Heart right ventricle (tissue), 16 donors: ENCODE results near the gene ALAD. TPM values are rescaled to one million over a fixed set of nuclear protein-coding genes. Genes with fewer than 3 reads are reported as not detected.

Experiments
- ATAC-seq, 8 donors: fragments of 200-7000 bp; cut with Tn5 transposase; one replicate each; pipeline ENCODE4 v1.9.1; 2020; ENCODE audit warnings: mild to moderate bottlenecking in 8 of 8, moderate library complexity in 8 of 8, moderate number of reproducible peaks in 1 of 8
- DNase-seq, 2 donors: peaks; one replicate each; pipeline ENCODE4 v3.0.0-alpha.2; 2020
- H3K27ac ChIP-seq, 10 donors: fragments of 200-600 bp; sonication (generic) in 2 of 10; one replicate each; pipeline versions ENCODE4 v1.5.0 to v1.8.0; 2020 to 2022; ENCODE audit warnings: mild to moderate bottlenecking in 3 of 10
- H3K27me3 ChIP-seq, 7 donors: fragments of 200-600 bp; one replicate each; pipeline ENCODE4 v1.8.0; 2021 to 2022; ENCODE audit warnings: mild to moderate bottlenecking in 2 of 7
- H3K36me3 ChIP-seq, 9 donors: fragments of 200-600 bp; sonication (generic) in 1 of 9; one replicate each; pipeline versions ENCODE4 v1.5.0 to v1.8.0; 2020 to 2022; ENCODE audit warnings: mild to moderate bottlenecking in 2 of 9
- H3K4me1 ChIP-seq, 9 donors: fragments of 200-600 bp; sonication (generic) in 1 of 9; one replicate each; pipeline versions ENCODE4 v1.5.0 to v1.8.0; 2020 to 2022; ENCODE audit warnings: mild to moderate bottlenecking in 4 of 9
- H3K4me3 ChIP-seq, 10 donors: fragments of 200-600 bp; sonication (generic) in 2 of 10; one replicate each; pipeline versions ENCODE4 v1.5.0 to v1.8.0; 2020 to 2022; ENCODE audit warnings: mild to moderate bottlenecking in 7 of 10, moderate library complexity in 2 of 10
- H3K9me3 ChIP-seq, 11 donors: fragments of 200-600 bp in 10 of 11; sonication (generic) in 2 of 11; one replicate each; pipeline versions ENCODE4 v1.5.0 to v1.8.0; 2013 to 2022; ENCODE audit warnings: mild to moderate bottlenecking in 2 of 11, control low read depth in 1 of 11, moderate library complexity in 1 of 11
- CTCF ChIP-seq, 9 donors: fragments of 200-600 bp; sonication (generic) in 2 of 9; IDR thresholded peaks; one replicate each; pipeline versions ENCODE4 v1.5.0 to v1.8.0; 2021 to 2022; ENCODE audit warnings: antibody characterized with exemption in 9 of 9, mild to moderate bottlenecking in 5 of 9, moderate library complexity in 1 of 9
- WGBS, 2 donors: extraction: QIAGEN DNeasy Blood & Tissue Kit; methylation state at CpG; one replicate each; pipeline ENCODE4 v1.1.7; 2013; ENCODE audit warnings: inconsistent platforms in 1 of 2; 5-methylcytosine and 5-hydroxymethylcytosine counted together
- intact Hi-C, 10 donors: fragments of 100-400 bp; cut with DNase I; formaldehyde crosslinking; loops; one replicate each; pipeline versions ENCODE4 v1.11.1 to v1.14.2; 2022
- polyA plus RNA-seq, 2 donors: library from polyadenylated mRNA; stranded (reverse); fragments of 200-250 nt; gene quantifications; one replicate each; pipeline ENCODE4 v1.2.3, GENCODE V29; 2013
- total RNA-seq, 10 donors: library from RNA; stranded (reverse); fragmentation: NEBNext Ultra II Directional in 3 of 10; extraction: Animal tissue kit (Norgen Biotek cat#: 25700) in 3 of 10; gene quantifications; one replicate each; pipeline versions ENCODE4 v1.2.1 to v1.2.4, GENCODE V29; 2021 to 2023
- donor health status: Arrhythmogenic right ventricular cardiomyopathy.
- donor health status: ischemic (EF 13 %, LVEDD 7.1; RV severe dilation, severe dysfunction).
- donor health status: healthy with polysubstance abuse.
- donor health status: DM: no; HTN: yes; CAD: no.
- donor health status: DM: no; HTN: no; CAD: no.
- donor health status: ischemic (EF 25% LVEDD 6.9; RV normal size, moderate dysfunction).
- donor health status: ischemic (EF 25% LVEDD 5.7; RV mildly dilated, moderate dysfunction).
- donor health status: healthy.
- donor health status: DM: yes; HTN: yes; CAD: no.
- donor health status: Ischemic cardiomyopathy.
- donor health status: ischemic (EF 35%, LVEDD 5.7; RV mildly dilated, moderate dysfunction).
- donor health status: nonischemic (EF 11% LVEDD 7.7; RV severe dilation, severe dysfunction).
- donor health status: DM: yes; HTN: yes; CAD: no.
- donor health status: PGD.
- donor health status: ischemic (EF 29% LVEDD 5.4; RV normal size, mild dysfunction).
- donor health status: nonischemic (EF 23%, LVEDD 6.1; RV moderate dilation, normal function).

The ALAD gene
- total and polyA plus RNA-seq, 12 donors: 48.4 to 239 (median 93.2) TPM

- H3K9me3 ChIP-seq: no peaks in the 10 kb centered on the region
- intact Hi-C loops: no loop called here
- H3K36me3 ChIP-seq: no peaks in the 10 kb centered on the region
- H3K4me3 ChIP-seq: no peak overlapping the region
- H3K27ac ChIP-seq: no peak overlapping the region
- DNase-seq (no peak), ATAC-seq (no peak)
- no peaks in the 10 kb centered on the region for H3K27me3 ChIP-seq
- peaks cover 0 to 17% (median 0%) of the 10 kb centered on the region in 9 donors for H3K4me1 ChIP-seq
- WGBS, 2 donors: 18 to 20% methylated on average over 1 of the region's 1 CpG
- no peak for TF ChIP-seq CTCF (IDR thresholded peaks at IDR 0.05)
Measured at GRCh38 chr9:113364951-113365350, 36.1 kb downstream of the ALAD start.

DNA sequence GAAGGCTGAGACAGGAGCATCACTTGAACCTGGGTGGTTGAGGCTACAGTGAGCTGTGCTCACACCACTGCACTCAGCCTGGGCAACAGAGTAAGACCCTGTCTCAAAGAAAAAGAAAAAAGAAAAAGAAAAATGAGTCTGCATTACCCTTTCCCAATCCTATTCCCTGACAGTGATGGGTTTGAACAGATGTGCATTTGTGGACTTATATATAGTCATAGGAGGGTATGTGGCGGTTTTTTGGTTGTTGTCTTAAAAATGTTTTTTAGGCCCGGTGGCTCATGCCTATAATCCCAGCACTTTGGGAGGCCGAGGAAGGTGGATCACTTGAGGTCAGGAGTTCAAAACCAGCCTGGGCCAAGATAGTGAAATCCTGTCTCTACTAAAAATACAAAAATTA, 37.7 kb downstream of the ALAD start:
- Histone ChIP-seq H3K36me3 (no peaks in the 10 kb centered on the region), H3K27me3 (no peaks in the 10 kb centered on the region), H3K9me3 (no peaks in the 10 kb centered on the region), H3K27ac (no peak overlapping the region), H3K4me1 (peaks cover 0 to 11% (median 0%) of the 10 kb centered on the region in 9 donors), H3K4me3 (no peak overlapping the region)
- intact Hi-C loops: no loop called here
- no peak for DNase-seq
- 80 to 82% methylated on average over 3 of the region's 3 CpGs for WGBS, 2 donors
- no peak for TF ChIP-seq CTCF (IDR thresholded peaks at IDR 0.05)
- no peak for ATAC-seq

DNA sequence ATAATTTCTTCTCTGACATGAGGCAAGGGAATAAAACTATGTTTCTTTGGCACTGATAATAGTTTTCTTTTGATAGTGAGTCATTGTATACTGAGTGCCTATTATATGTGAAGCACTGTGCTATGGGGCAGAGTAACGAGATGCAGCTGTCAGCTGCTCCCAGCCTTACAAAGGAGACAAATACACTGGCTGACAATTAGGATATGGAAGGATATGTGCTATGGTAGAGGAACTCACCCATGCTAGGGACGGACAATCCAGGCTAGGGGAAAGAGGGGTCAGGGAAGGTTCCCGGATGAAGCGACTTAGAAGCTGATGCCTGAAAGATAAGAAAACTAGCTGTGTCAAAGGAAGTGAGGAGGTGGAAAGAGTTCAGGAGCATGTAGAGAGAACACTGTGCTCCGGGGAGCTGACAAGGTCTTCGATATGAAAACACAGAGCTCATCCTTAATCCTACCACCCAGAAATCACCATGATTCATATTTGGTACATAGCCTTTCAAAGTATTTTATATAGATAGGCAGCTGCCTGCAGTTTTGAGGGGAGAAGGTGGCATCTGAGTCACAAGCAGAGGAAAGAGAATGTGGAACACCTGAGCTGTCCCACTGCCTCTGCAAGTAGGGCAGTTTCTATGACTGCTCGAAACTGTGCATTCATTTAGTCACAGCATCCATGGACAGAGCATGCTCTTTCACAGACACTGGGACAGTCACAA, 39.6 kb downstream of the ALAD start:
- Histone ChIP-seq H3K27ac (no peak overlapping the region), H3K9me3 (no peaks in the 10 kb centered on the region), H3K4me1 (peaks cover 0 to 7% (median 0%) of the 10 kb centered on the region in 9 donors), H3K27me3 (no peaks in the 10 kb centered on the region), H3K4me3 (no peak overlapping the region), H3K36me3 (no peaks in the 10 kb centered on the region)
- WGBS, 2 donors: 55 to 73% methylated on average over 7 of the region's 7 CpGs
- DNase-seq (no peak), ATAC-seq (no peak)
- TF ChIP-seq CTCF (IDR thresholded peaks at IDR 0.05): no peak
- intact Hi-C loops: no loop called here

GRCh38 chr9:113360242-113360842, 40.7 kb downstream of the ALAD start:
- TF ChIP-seq CTCF (IDR thresholded peaks at IDR 0.05): no peak
- Histone ChIP-seq H3K27ac (no peak overlapping the region), H3K4me1 (peaks cover 0 to 5% (median 0%) of the 10 kb centered on the region in 9 donors), H3K4me3 (no peak overlapping the region), H3K27me3 (no peaks in the 10 kb centered on the region), H3K9me3 (no peaks in the 10 kb centered on the region), H3K36me3 (no peaks in the 10 kb centered on the region)
- intact Hi-C loops: no loop called here
- no peak for DNase-seq
- ATAC-seq: peak in 1 of 8 donors; percentile 62
- WGBS, 2 donors: 88 to 89% methylated on average over 15 of the region's 15 CpGs
